SK-N-SH treated with all-trans-retinoic acid at 6 μM for 48 hours (cell line): ENCODE measurements around the gene FRS3.

Source experiments
- ATAC-seq: fragments of 200-7000 bp; cut with Tn5 transposase; 3 replicates; pipeline ENCODE4 v1.9.1; 2020; ENCODE audit warnings: mild to moderate bottlenecking, moderate library complexity
- ARNTL ChIP-seq: fragments of 450-650 bp; formaldehyde crosslinking; IDR thresholded peaks from 2 replicates; pipeline ENCODE4 v1.5.0; 2020; ENCODE audit warnings: low read depth, mild to moderate bottlenecking, moderate library complexity, borderline replicate concordance
- BACH2 ChIP-seq: fragments of 250-450 bp; sonication (Bioruptor Pico); IDR thresholded peaks from 2 replicates; pipeline ENCODE4 v1.9.0; 2021; ENCODE audit warnings: mild to moderate bottlenecking, borderline replicate concordance
- CSDC2 ChIP-seq: fragments of 250-450 bp; sonication (Bioruptor Pico); IDR thresholded peaks from 2 replicates; pipeline ENCODE4 v1.5.0; 2020; ENCODE audit warnings: mild to moderate bottlenecking, moderate library complexity
- CSRNP3 ChIP-seq: fragments of 250-450 bp; sonication (Bioruptor Pico); IDR thresholded peaks from 2 replicates; pipeline ENCODE4 v1.5.1; 2021; ENCODE audit warnings: mild to moderate bottlenecking, moderate library complexity
- ESRRG ChIP-seq: fragments of 250-450 bp; sonication (Bioruptor Pico); IDR thresholded peaks from 2 replicates; pipeline ENCODE4 v1.6.1; 2021; ENCODE audit warnings: mild to moderate bottlenecking
- ISL1 ChIP-seq: fragments of 250-450 bp; sonication (Bioruptor Pico); IDR thresholded peaks from 2 replicates; pipeline ENCODE4 v2.1.2; 2022; ENCODE audit warnings: mild to moderate bottlenecking, moderate library complexity
- OSR1 ChIP-seq: fragments of 250-450 bp; sonication (Bioruptor Pico); IDR thresholded peaks from 2 replicates; pipeline ENCODE4 v1.8.0; 2022; ENCODE audit warnings: moderate library complexity, mild to moderate bottlenecking, inconsistent platforms
- POU6F1 ChIP-seq: fragments of 250-450 bp; sonication (Bioruptor Pico); IDR thresholded peaks from 2 replicates; pipeline ENCODE4 v1.8.0; 2021; ENCODE audit warnings: low read depth, mild to moderate bottlenecking, moderate library complexity, borderline replicate concordance
- PPARA ChIP-seq: fragments of 250-450 bp; sonication (Bioruptor Pico); IDR thresholded peaks from 2 replicates; pipeline ENCODE4 v1.5.0; 2020; ENCODE audit warnings: mild to moderate bottlenecking, borderline replicate concordance
- RARB ChIP-seq: fragments of 250-450 bp; sonication (Bioruptor Pico); IDR thresholded peaks from 2 replicates; pipeline ENCODE4 v1.8.0; 2021; ENCODE audit warnings: mild to moderate bottlenecking, moderate library complexity
- SNAI2 ChIP-seq: fragments of 250-450 bp; sonication (Bioruptor Pico); IDR thresholded peaks from 2 replicates; pipeline ENCODE4 v1.5.0; 2020; ENCODE audit warnings: mild to moderate bottlenecking, moderate library complexity
- TCF4 ChIP-seq: fragments of 250-450 bp; sonication (Bioruptor Pico); IDR thresholded peaks from 2 replicates; pipeline ENCODE4 v1.8.0; 2021; ENCODE audit warnings: mild to moderate bottlenecking, moderate library complexity, borderline replicate concordance
- TOX ChIP-seq: fragments of 250-450 bp; sonication (Bioruptor Pico); IDR thresholded peaks from 2 replicates; pipeline ENCODE4 v1.8.0; 2021; ENCODE audit warnings: mild to moderate bottlenecking, moderate library complexity, borderline replicate concordance
- ZC3H10 ChIP-seq: fragments of 250-450 bp; sonication (Bioruptor Pico); IDR thresholded peaks from 2 replicates; pipeline ENCODE4 v1.5.1; 2021; ENCODE audit warnings: mild to moderate bottlenecking, moderate library complexity
- ZFP3 ChIP-seq: fragments of 250-450 bp; sonication (Bioruptor Pico); IDR thresholded peaks from 2 replicates; pipeline ENCODE4 v1.5.0; 2020; ENCODE audit warnings: mild to moderate bottlenecking, moderate library complexity
- ZNF565 ChIP-seq: fragments of 450-650 bp; formaldehyde crosslinking; conservative IDR thresholded peaks from 2 replicates; pipeline ENCODE4 v1.5.0; 2020; ENCODE audit warnings: low read depth, mild to moderate bottlenecking, moderate library complexity
- ZNF70 ChIP-seq: fragments of 450-650 bp; formaldehyde crosslinking; IDR thresholded peaks from 2 replicates; pipeline ENCODE4 v1.5.0; 2020; ENCODE audit warnings: mild to moderate bottlenecking, moderate library complexity
- ZNF8 ChIP-seq: fragments of 450-650 bp; formaldehyde crosslinking; IDR thresholded peaks from 2 replicates; pipeline ENCODE4 v1.5.0; 2020; ENCODE audit warnings: mild to moderate bottlenecking, moderate library complexity
- TF ChIP-seq, protein P1 (sequence below): fragments of 250-450 bp; sonication (Bioruptor Pico); IDR thresholded peaks from 2 replicates; pipeline ENCODE4 v1.5.0; 2020; ENCODE audit warnings: mild to moderate bottlenecking, moderate library complexity
- TF ChIP-seq, protein P2 (sequence below): fragments of 250-450 bp; sonication (Bioruptor Pico); IDR thresholded peaks from 2 replicates; pipeline ENCODE4 v1.5.1; 2020; ENCODE audit warnings: low read depth, mild to moderate bottlenecking, moderate library complexity
- TF ChIP-seq, protein P3 (sequence below): fragments of 250-450 bp; sonication (Bioruptor Pico); IDR thresholded peaks from 2 replicates; pipeline ENCODE4 v1.8.0; 2020; ENCODE audit warnings: mild to moderate bottlenecking, moderate library complexity, borderline replicate concordance

Gene FRS3

GRCh38 chr6:41746107-41746506 lies 33.6 kb downstream of the FRS3 start:
- TF ChIP-seq POU6F1 (CRISPR knock-in tag) (no peak), ZNF70 (no peak), PPARA (no peak), ARNTL (CRISPR knock-in tag) (no peak), ZFP3 (CRISPR knock-in tag) (no peak)
- TF ChIP-seq, protein P1, sequence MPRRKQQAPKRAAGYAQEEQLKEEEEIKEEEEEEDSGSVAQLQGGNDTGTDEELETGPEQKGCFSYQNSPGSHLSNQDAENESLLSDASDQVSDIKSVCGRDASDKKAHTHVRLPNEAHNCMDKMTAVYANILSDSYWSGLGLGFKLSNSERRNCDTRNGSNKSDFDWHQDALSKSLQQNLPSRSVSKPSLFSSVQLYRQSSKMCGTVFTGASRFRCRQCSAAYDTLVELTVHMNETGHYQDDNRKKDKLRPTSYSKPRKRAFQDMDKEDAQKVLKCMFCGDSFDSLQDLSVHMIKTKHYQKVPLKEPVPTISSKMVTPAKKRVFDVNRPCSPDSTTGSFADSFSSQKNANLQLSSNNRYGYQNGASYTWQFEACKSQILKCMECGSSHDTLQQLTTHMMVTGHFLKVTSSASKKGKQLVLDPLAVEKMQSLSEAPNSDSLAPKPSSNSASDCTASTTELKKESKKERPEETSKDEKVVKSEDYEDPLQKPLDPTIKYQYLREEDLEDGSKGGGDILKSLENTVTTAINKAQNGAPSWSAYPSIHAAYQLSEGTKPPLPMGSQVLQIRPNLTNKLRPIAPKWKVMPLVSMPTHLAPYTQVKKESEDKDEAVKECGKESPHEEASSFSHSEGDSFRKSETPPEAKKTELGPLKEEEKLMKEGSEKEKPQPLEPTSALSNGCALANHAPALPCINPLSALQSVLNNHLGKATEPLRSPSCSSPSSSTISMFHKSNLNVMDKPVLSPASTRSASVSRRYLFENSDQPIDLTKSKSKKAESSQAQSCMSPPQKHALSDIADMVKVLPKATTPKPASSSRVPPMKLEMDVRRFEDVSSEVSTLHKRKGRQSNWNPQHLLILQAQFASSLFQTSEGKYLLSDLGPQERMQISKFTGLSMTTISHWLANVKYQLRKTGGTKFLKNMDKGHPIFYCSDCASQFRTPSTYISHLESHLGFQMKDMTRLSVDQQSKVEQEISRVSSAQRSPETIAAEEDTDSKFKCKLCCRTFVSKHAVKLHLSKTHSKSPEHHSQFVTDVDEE (CRISPR knock-in tag) = no peak
- TF ChIP-seq, protein P2, sequence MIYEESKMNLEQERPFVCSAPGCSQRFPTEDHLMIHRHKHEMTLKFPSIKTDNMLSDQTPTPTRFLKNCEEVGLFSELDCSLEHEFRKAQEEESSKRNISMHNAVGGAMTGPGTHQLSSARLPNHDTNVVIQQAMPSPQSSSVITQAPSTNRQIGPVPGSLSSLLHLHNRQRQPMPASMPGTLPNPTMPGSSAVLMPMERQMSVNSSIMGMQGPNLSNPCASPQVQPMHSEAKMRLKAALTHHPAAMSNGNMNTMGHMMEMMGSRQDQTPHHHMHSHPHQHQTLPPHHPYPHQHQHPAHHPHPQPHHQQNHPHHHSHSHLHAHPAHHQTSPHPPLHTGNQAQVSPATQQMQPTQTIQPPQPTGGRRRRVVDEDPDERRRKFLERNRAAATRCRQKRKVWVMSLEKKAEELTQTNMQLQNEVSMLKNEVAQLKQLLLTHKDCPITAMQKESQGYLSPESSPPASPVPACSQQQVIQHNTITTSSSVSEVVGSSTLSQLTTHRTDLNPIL = no peak
- no peak for ATAC-seq

GRCh38 chr6:41744236-41744787 lies 35.4 kb downstream of the FRS3 start:
- TF ChIP-seq, protein P2 = no peak
- no peak for TF ChIP-seq OSR1 (CRISPR knock-in tag)
- TF ChIP-seq TCF4 = no peak
- TF ChIP-seq ZNF565 (CRISPR knock-in tag) = no peak
- no peak for TF ChIP-seq CSRNP3 (CRISPR knock-in tag)
- no peak for TF ChIP-seq PPARA
- TF ChIP-seq RARB (CRISPR knock-in tag) = no peak
- TF ChIP-seq ISL1 (CRISPR knock-in tag) = no peak
- no peak for TF ChIP-seq CSDC2 (CRISPR knock-in tag)
- TF ChIP-seq ZFP3 (CRISPR knock-in tag) = no peak
- TF ChIP-seq ZC3H10 (CRISPR knock-in tag) = no peak
- TF ChIP-seq ZNF8 (CRISPR knock-in tag) = no peak
- TF ChIP-seq BACH2 (CRISPR knock-in tag) = no peak
- TF ChIP-seq SNAI2 (CRISPR knock-in tag) = no peak
- TF ChIP-seq TOX (CRISPR knock-in tag) = no peak
- TF ChIP-seq, protein P3, sequence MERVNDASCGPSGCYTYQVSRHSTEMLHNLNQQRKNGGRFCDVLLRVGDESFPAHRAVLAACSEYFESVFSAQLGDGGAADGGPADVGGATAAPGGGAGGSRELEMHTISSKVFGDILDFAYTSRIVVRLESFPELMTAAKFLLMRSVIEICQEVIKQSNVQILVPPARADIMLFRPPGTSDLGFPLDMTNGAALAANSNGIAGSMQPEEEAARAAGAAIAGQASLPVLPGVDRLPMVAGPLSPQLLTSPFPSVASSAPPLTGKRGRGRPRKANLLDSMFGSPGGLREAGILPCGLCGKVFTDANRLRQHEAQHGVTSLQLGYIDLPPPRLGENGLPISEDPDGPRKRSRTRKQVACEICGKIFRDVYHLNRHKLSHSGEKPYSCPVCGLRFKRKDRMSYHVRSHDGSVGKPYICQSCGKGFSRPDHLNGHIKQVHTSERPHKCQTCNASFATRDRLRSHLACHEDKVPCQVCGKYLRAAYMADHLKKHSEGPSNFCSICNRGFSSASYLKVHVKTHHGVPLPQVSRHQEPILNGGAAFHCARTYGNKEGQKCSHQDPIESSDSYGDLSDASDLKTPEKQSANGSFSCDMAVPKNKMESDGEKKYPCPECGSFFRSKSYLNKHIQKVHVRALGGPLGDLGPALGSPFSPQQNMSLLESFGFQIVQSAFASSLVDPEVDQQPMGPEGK = no peak
- no peak for TF ChIP-seq ESRRG (CRISPR knock-in tag)
- TF ChIP-seq, all 23 proteins: peak for 0
- ATAC-seq = no peak
